BJ (cell line): ENCODE results near the gene TNS3. TPM values are rescaled to one million over a fixed set of nuclear protein-coding genes. Genes with fewer than 3 reads are reported as not detected.

ENCODE experiments used
- CTCF ChIA-PET: fragments of 350-600 bp; formaldehyde crosslinking; extraction: SDS; loops from one replicate; lab custom pipeline; 2021; ENCODE audit warnings: antibody characterized with exemption, inconsistent platforms; lab: Yijun Ruan, JAX
- POLR2A ChIA-PET: fragments of 300-600 bp; sonication (Branson Sonifier 250); formaldehyde crosslinking; extraction: SDS; loops from one replicate; lab custom pipeline; 2021; ENCODE audit warnings: antibody characterized with exemption; lab: Charles Lee
- DNase-seq: peaks from one replicate; pipeline ENCODE4 v3.0.0-alpha.2; 2011; ENCODE audit warnings: low read depth
- H3K27me3 ChIP-seq: 2 replicates; pipeline ENCODE4 v1.6.0; 2011; ENCODE audit warnings: low read length; ENCODE audit not compliant: control insufficient read depth, insufficient read depth
- H3K36me3 ChIP-seq: 2 replicates; pipeline ENCODE4 v1.5.1; 2011; ENCODE audit warnings: low read length; ENCODE audit not compliant: control insufficient read depth, insufficient read depth
- H3K4me3 ChIP-seq: 2 replicates; pipeline ENCODE4 v1.5.1; 2011; ENCODE audit warnings: low read depth, mild to moderate bottlenecking, control low read depth, low read length
- CTCF ChIP-seq: IDR thresholded peaks from 2 replicates; pipeline ENCODE4 v1.5.1; 2011; ENCODE audit warnings: low read depth, mild to moderate bottlenecking, control low read depth, inconsistent platforms, low read length, moderate library complexity; ENCODE audit not compliant: insufficient read depth
- polyA plus RNA-seq: library from polyadenylated mRNA; depleted of rRNA; stranded (reverse); fragments of >200 nt; gene quantifications from 2 replicates; pipeline ENCODE4 v1.2.3, GENCODE V29; 2011

Gene TNS3
- polyA plus RNA-seq, 1 experiment = 126 TPM

GRCh38 chr7:47440320-47440719, 141.6 kb downstream of the TNS3 start:
- ChIA-PET CTCF (interaction anchor here (0.6 to 1.1 kb wide), 2 partner anchors 48 to 127 kb away, joined by 3 read pairs; no protein-coding TSS in a partner anchor), POLR2A (no interaction called here)
- no peak for TF ChIP-seq CTCF
- H3K4me3 ChIP-seq = no peak overlapping the region
- H3K27me3 ChIP-seq = no peaks in the 10 kb centered on the region
- H3K36me3 ChIP-seq = peaks cover 33% of the 10 kb centered on the region
- no peak for DNase-seq

GRCh38 chr7:47439181-47439667, 142.7 kb downstream of the TNS3 start:
- H3K36me3 ChIP-seq = peaks cover 38% of the 10 kb centered on the region
- CTCF ChIA-PET = interaction anchor here (1.5 kb wide), 1 partner anchor 96 kb away, joined by 3 read pairs; no protein-coding TSS in a partner anchor
- H3K4me3 ChIP-seq = no peak overlapping the region
- POLR2A ChIA-PET = no interaction called here
- no peak for TF ChIP-seq CTCF
- no peaks in the 10 kb centered on the region for H3K27me3 ChIP-seq
- DNase-seq = no peak

GRCh38 chr7:47438411-47439029, 143.4 kb downstream of the TNS3 start:
- no peak for TF ChIP-seq CTCF
- CTCF ChIA-PET = interaction anchor here (1.5 kb wide), 1 partner anchor 97 kb away, joined by 3 read pairs; no protein-coding TSS in a partner anchor
- POLR2A ChIA-PET = no interaction called here
- Histone ChIP-seq H3K4me3 (no peak overlapping the region), H3K27me3 (no peaks in the 10 kb centered on the region), H3K36me3 (peaks cover 41% of the 10 kb centered on the region)
- no peak for DNase-seq

GRCh38 chr7:47435889-47436312, 146.0 kb downstream of the TNS3 start:
- peak; percentile 54 for DNase-seq
- Histone ChIP-seq H3K4me3 (no peak overlapping the region), H3K27me3 (no peaks in the 10 kb centered on the region), H3K36me3 (peaks cover 42% of the 10 kb centered on the region)
- ChIA-PET POLR2A (no interaction called here), CTCF (interaction anchor here (0.6 to 2.2 kb wide), 19 partner anchors 9 to 719 kb away, joined by 3 to 10 read pairs (median 4); no protein-coding TSS in a partner anchor)
- peak; percentile 73 for TF ChIP-seq CTCF

GRCh38 chr7:47433564-47433895, 148.4 kb downstream of the TNS3 start:
- Histone ChIP-seq H3K36me3 (peaks cover 27% of the 10 kb centered on the region), H3K4me3 (no peak overlapping the region), H3K27me3 (no peaks in the 10 kb centered on the region)
- DNase-seq = no peak
- ChIA-PET POLR2A (no interaction called here), CTCF (interaction anchor here (0.6 to 1.8 kb wide), 6 partner anchors 10 to 464 kb away, joined by 3 to 6 read pairs (median 4); no protein-coding TSS in a partner anchor)
- no peak for TF ChIP-seq CTCF
